Measurements from ENCODE around the gene CCNO.
A peak's percentile ranks its signal among the peaks of the same experiment; 100 is the strongest.

GRCh38 chr5:55187370-55187769, 46.0 kb downstream of the CCNO start:
- peak; percentile 58 for TF ChIP-seq CTCF (conservative IDR thresholded peaks at IDR 0.05; ENCODE audit: low read length)
- TF ChIP-seq EZH2phosphoT487 (IDR thresholded peaks at IDR 0.05; ENCODE audit: borderline replicate concordance) = no peak

Data from Loucy (cell line).